ENCODE measurements around the gene TSC2. TPM values are rescaled to one million over a fixed set of nuclear protein-coding genes. Genes with fewer than 3 reads are reported as not detected.

The TSC2 gene
- total and polyA plus RNA-seq, 4 donors, result 36.5 to 146 (median 72.7) TPM

DNA sequence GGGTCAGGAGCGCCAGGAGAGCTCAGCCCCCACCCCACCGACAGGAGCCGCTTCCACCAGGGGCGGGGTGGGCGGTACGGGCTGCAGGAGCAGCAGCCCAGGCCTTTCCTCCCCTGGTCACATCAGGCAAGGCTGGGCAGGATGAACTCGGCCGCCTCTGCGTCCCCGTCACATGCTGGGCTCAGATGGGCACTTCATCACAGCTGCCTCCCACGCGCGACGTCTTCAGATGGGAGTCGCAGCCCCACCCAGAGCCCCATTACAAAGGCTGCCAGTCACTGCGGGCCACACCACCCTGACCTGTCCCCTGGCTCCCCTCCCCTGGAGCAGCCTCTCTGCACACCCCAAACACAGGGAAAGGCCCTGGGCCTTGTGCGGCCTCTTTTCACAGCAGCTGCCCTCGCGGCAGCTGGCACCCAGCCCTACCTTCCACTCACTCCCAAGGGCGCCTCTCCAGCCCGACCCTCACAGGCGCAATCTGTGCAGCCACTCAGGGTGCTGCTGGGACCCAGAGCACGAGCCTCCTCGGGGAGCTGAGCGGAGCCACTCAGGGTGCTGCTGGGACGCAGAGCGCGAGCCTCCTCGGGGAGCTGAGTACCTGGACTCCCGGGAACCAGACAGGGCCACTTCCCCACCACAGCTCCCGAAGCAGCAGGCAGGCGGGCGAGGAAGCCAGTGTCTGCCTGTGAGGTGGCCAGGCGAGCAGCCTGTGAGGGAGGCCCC, 42.8 kb upstream of the TSC2 start:
- DNase-seq (no peak), ATAC-seq (ENCODE audit: insufficient read depth, low FRiP score) (no peak)
- Histone ChIP-seq H3K4me3 (no peak overlapping the region), H3K4me1 (ENCODE audit: control insufficient read depth in 5 of 5, insufficient read depth in 5 of 5, low read length in 5 of 5) (peaks cover 0 to 40% (median 14%) of the 10 kb centered on the region in 5 donors), H3K36me3 (ENCODE audit: control insufficient read depth in 4 of 4, insufficient read depth in 4 of 4, low read length in 4 of 4) (peaks cover 3 to 38% (median 16%) of the 10 kb centered on the region in 4 donors), H3K9ac (ENCODE audit: insufficient read depth in 1 of 2, low read length in 2 of 2) (no peak overlapping the region), H3K27ac (ENCODE audit: low read depth in 1 of 2, low read length in 1 of 2) (no peak overlapping the region), H3K27me3 (ENCODE audit: control insufficient read depth in 3 of 3, insufficient read depth in 3 of 3, low read length in 2 of 3) (no peaks in the 10 kb centered on the region), H3K9me3 (ENCODE audit: control insufficient read depth in 4 of 4, insufficient read depth in 3 of 4, low read length in 3 of 4) (no peaks in the 10 kb centered on the region)
- TF ChIP-seq CTCF (IDR thresholded peaks at IDR 0.05; ENCODE audit: control extremely low read depth, extremely low read depth), result no peak
- WGBS, 2 donors, result 64 to 75% methylated on average over 31 to 34 of the region's 34 CpGs

GRCh38 chr16:2005646-2006045, 42.1 kb upstream of the TSC2 start:
- Histone ChIP-seq H3K36me3 (ENCODE audit: control insufficient read depth in 4 of 4, insufficient read depth in 4 of 4, low read length in 4 of 4) (peaks cover 3 to 33% (median 14%) of the 10 kb centered on the region in 4 donors), H3K27ac (ENCODE audit: low read depth in 1 of 2, low read length in 1 of 2) (no peak overlapping the region), H3K4me1 (ENCODE audit: control insufficient read depth in 5 of 5, insufficient read depth in 5 of 5, low read length in 5 of 5) (peaks cover 0 to 43% (median 20%) of the 10 kb centered on the region in 5 donors), H3K9ac (ENCODE audit: insufficient read depth in 1 of 2, low read length in 2 of 2) (no peak overlapping the region), H3K9me3 (ENCODE audit: control insufficient read depth in 4 of 4, insufficient read depth in 3 of 4, low read length in 3 of 4) (no peaks in the 10 kb centered on the region), H3K4me3 (no peak overlapping the region), H3K27me3 (ENCODE audit: control insufficient read depth in 3 of 3, insufficient read depth in 3 of 3, low read length in 2 of 3) (no peaks in the 10 kb centered on the region)
- ATAC-seq (ENCODE audit: insufficient read depth, low FRiP score) (no peak), DNase-seq (no peak)
- TF ChIP-seq CTCF (IDR thresholded peaks at IDR 0.05; ENCODE audit: control extremely low read depth, extremely low read depth), result peak; percentile 4
- WGBS, 2 donors, result 29 to 60% methylated on average over 20 to 21 of the region's 21 CpGs

- Histone ChIP-seq H3K27ac (ENCODE audit: low read depth in 1 of 2, low read length in 1 of 2) (no peak overlapping the region), H3K9me3 (ENCODE audit: control insufficient read depth in 4 of 4, insufficient read depth in 3 of 4, low read length in 3 of 4) (no peaks in the 10 kb centered on the region), H3K27me3 (ENCODE audit: control insufficient read depth in 3 of 3, insufficient read depth in 3 of 3, low read length in 2 of 3) (no peaks in the 10 kb centered on the region), H3K36me3 (ENCODE audit: control insufficient read depth in 4 of 4, insufficient read depth in 4 of 4, low read length in 4 of 4) (peaks cover 2 to 27% (median 13%) of the 10 kb centered on the region in 4 donors), H3K4me3 (no peak overlapping the region), H3K4me1 (ENCODE audit: control insufficient read depth in 5 of 5, insufficient read depth in 5 of 5, low read length in 5 of 5) (peaks cover 0 to 43% (median 21%) of the 10 kb centered on the region in 5 donors), H3K9ac (ENCODE audit: insufficient read depth in 1 of 2, low read length in 2 of 2) (no peak overlapping the region)
- no peak for ATAC-seq (ENCODE audit: insufficient read depth, low FRiP score)
- no peak for TF ChIP-seq CTCF (IDR thresholded peaks at IDR 0.05; ENCODE audit: control extremely low read depth, extremely low read depth)
- no peak for DNase-seq
- 92 to 96% methylated on average over 8 of the region's 8 CpGs for WGBS, 2 donors
Observed at GRCh38 chr16:2006317-2006716, 41.5 kb upstream of the TSC2 start.
